ENCODE results near the gene WBP2. TPM values are rescaled to one million over a fixed set of nuclear protein-coding genes. Genes with fewer than 3 reads are reported as not detected.
A peak's percentile ranks its signal among the peaks of the same experiment; 100 is the strongest.

Gene WBP2
- total and polyA plus RNA-seq, 2 of the 13 experiments (the other 11 are each of a cell fraction or from before 2014, with no cell fraction given), result 29.2 to 29.5 TPM

- TF ChIP-seq HNF4G (IDR thresholded peaks at IDR 0.05; ENCODE audit: borderline replicate concordance, low read depth, low read length) (peak; percentile 13; the same call in 1 of the 2 replicates), HNF4G (CRISPR knock-in tag; IDR thresholded peaks at IDR 0.05; ENCODE audit: borderline replicate concordance, low read depth) (no peak), ZBTB40 (IDR thresholded peaks at IDR 0.05) (no peak), ZBTB40 (CRISPR knock-in tag; IDR thresholded peaks at IDR 0.05) (no peak), ZNF644 (CRISPR knock-in tag; IDR thresholded peaks at IDR 0.05; ENCODE audit: low read depth) (no peak), CBX1 (IDR thresholded peaks at IDR 0.05; ENCODE audit: low read depth) (no peak), CEBPB (IDR thresholded peaks at IDR 0.05; ENCODE audit: borderline replicate concordance, low read depth, low read length) (no peak), SMAD1 (CRISPR knock-in tag; IDR thresholded peaks at IDR 0.05; ENCODE audit: borderline replicate concordance, low read depth) (no peak), IKZF5 (CRISPR knock-in tag; IDR thresholded peaks at IDR 0.05) (no peak), SRSF1 (optimal IDR thresholded peaks at IDR 0.05; ENCODE audit: low read depth, low read length) (no peak), POLR2AphosphoS5 (IDR thresholded peaks at IDR 0.05; ENCODE audit: low read depth, low read length) (peak; percentile 34; the same call in 1 of the 2 replicates), RFX5 (IDR thresholded peaks at IDR 0.05; ENCODE audit: low read depth, low read length) (no peak), ZIK1 (CRISPR knock-in tag; IDR thresholded peaks at IDR 0.05; ENCODE audit: borderline replicate concordance, low read depth) (no peak), RFX3 (CRISPR knock-in tag; IDR thresholded peaks at IDR 0.05) (no peak), ZNF24 (IDR thresholded peaks at IDR 0.05) (no peak), HHEX (CRISPR knock-in tag; IDR thresholded peaks at IDR 0.05) (no peak), ZNF556 (CRISPR knock-in tag; IDR thresholded peaks at IDR 0.05; ENCODE audit: borderline replicate concordance) (peak; percentile 16; the same call in 1 of the 2 replicates)
- TF ChIP-seq, protein P1, sequence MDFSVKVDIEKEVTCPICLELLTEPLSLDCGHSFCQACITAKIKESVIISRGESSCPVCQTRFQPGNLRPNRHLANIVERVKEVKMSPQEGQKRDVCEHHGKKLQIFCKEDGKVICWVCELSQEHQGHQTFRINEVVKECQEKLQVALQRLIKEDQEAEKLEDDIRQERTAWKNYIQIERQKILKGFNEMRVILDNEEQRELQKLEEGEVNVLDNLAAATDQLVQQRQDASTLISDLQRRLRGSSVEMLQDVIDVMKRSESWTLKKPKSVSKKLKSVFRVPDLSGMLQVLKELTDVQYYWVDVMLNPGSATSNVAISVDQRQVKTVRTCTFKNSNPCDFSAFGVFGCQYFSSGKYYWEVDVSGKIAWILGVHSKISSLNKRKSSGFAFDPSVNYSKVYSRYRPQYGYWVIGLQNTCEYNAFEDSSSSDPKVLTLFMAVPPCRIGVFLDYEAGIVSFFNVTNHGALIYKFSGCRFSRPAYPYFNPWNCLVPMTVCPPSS (IDR thresholded peaks at IDR 0.05), result no peak
Observed at GRCh38 chr17:75826561-75827307, 28.4 kb downstream of the WBP2 start (continued).

Measured in HepG2 (cell line).